K562 (cell line): Measurements from ENCODE around the gene KRT24.

Source experiments
- ATF7 ChIP-seq: fragments of 450-650 bp; IDR thresholded peaks from 2 replicates; pipeline ENCODE4 v1.7.1; 2014; ENCODE audit warnings: mild to moderate bottlenecking, moderate library complexity
- CTCF ChIP-seq, 3 experiments: IDR thresholded peaks in 2 of 3; conservative IDR thresholded peaks in 1 of 3; 2 replicates each; pipeline ENCODE4 v1.5.1; 2011 to 2012; ENCODE audit warnings: low read length in 3 of 3, mild to moderate bottlenecking in 3 of 3, control low read depth in 2 of 3, improper control_type of control experiment in 1 of 3, inconsistent platforms in 1 of 3, low read depth in 1 of 3, mixed read lengths in 1 of 3, moderate library complexity in 1 of 3; ENCODE audit not compliant: insufficient read depth in 2 of 3
- HNRNPH1 ChIP-seq: fragments of 200-400 bp; formaldehyde crosslinking; optimal IDR thresholded peaks from 2 replicates; pipeline ENCODE3; 2017; ENCODE audit warnings: low read depth, mild to moderate bottlenecking, low read length, moderate library complexity
- POLR2AphosphoS5 ChIP-seq: IDR thresholded peaks from 2 replicates; pipeline ENCODE4 v1.6.1; 2011; ENCODE audit warnings: mild to moderate bottlenecking, low read depth, low read length, moderate library complexity; ENCODE audit not compliant: control insufficient read depth, insufficient read depth

GRCh38 chr17:40694584-40694983, 9.0 kb downstream of the KRT24 start:
- TF ChIP-seq ATF7 (no peak), HNRNPH1 (no peak), POLR2AphosphoS5 (no peak), CTCF (IDR thresholded peaks at IDR 0.05 in 2 of 3, conservative IDR thresholded peaks at IDR 0.05 in 1 of 3; ENCODE audit: insufficient read depth in 2 of 3, low read depth in 1 of 3, low read length in 3 of 3) (no peak)
